ENCODE data around the gene SLC6A19.
"Not testable (repeated sequence)": the region's sequence is repeated elsewhere in the genome, so short reads cannot be mapped to it uniquely, and the experiment has no call there.

The SLC6A19 gene

GRCh38 chr5:1201327-1202025 lies at the start of gene SLC6A19:
SLC6A19 (plus strand) TSS chr5:1201595; CDS start chr5:1201651, 56 bp downstream.
- no peak for DNase-seq (ENCODE audit: low read depth in 2 of 2)

GRCh38 chr5:1152156-1152555 lies 49.2 kb upstream of the SLC6A19 start:
- no peak for DNase-seq (ENCODE audit: low read depth in 2 of 2)

- DNase-seq (ENCODE audit: low read depth in 2 of 2): no peak
Observed at GRCh38 chr5:1152771-1153282, 48.6 kb upstream of the SLC6A19 start.

GRCh38 chr5:1153428-1153827 lies 48.0 kb upstream of the SLC6A19 start:
- no peak for DNase-seq (ENCODE audit: low read depth in 2 of 2)

- DNase-seq (ENCODE audit: low read depth in 2 of 2): no peak
Observed at GRCh38 chr5:1155191-1156032, 46.0 kb upstream of the SLC6A19 start.

GRCh38 chr5:1156033-1156753 lies 45.2 kb upstream of the SLC6A19 start:
- no peak for DNase-seq (ENCODE audit: low read depth in 2 of 2)

- DNase-seq (ENCODE audit: low read depth in 2 of 2): no peak
Observed at GRCh38 chr5:1156754-1157460, 44.5 kb upstream of the SLC6A19 start.

GRCh38 chr5:1157461-1157986 lies 43.9 kb upstream of the SLC6A19 start:
- DNase-seq (ENCODE audit: low read depth in 2 of 2): not testable (repeated sequence)

GRCh38 chr5:1158647-1159340 lies 42.6 kb upstream of the SLC6A19 start:
- no peak for DNase-seq (ENCODE audit: low read depth in 2 of 2)

- DNase-seq (ENCODE audit: low read depth in 2 of 2): no peak
Observed at GRCh38 chr5:1159341-1159675, 42.1 kb upstream of the SLC6A19 start.

GRCh38 chr5:1159774-1160406 lies 41.5 kb upstream of the SLC6A19 start:
- no peak for DNase-seq (ENCODE audit: low read depth in 2 of 2)

GRCh38 chr5:1161108-1161832 lies 40.1 kb upstream of the SLC6A19 start:
- DNase-seq (ENCODE audit: low read depth in 2 of 2): no peak

- no peak for DNase-seq (ENCODE audit: low read depth in 2 of 2)
Observed at GRCh38 chr5:1161833-1162229, 39.6 kb upstream of the SLC6A19 start.

GRCh38 chr5:1162276-1162675 lies 39.1 kb upstream of the SLC6A19 start:
- no peak for DNase-seq (ENCODE audit: low read depth in 2 of 2)

- no peak for DNase-seq (ENCODE audit: low read depth in 2 of 2)
Observed at GRCh38 chr5:1162751-1163150, 38.6 kb upstream of the SLC6A19 start.

GRCh38 chr5:1163366-1163765 lies 38.0 kb upstream of the SLC6A19 start:
- DNase-seq (ENCODE audit: low read depth in 2 of 2): no peak

GRCh38 chr5:1163879-1164278 lies 37.5 kb upstream of the SLC6A19 start:
- no peak for DNase-seq (ENCODE audit: low read depth in 2 of 2)

- no peak for DNase-seq (ENCODE audit: low read depth in 2 of 2)
Observed at GRCh38 chr5:1164696-1165630, 36.4 kb upstream of the SLC6A19 start.

GRCh38 chr5:1165864-1166263 lies 35.5 kb upstream of the SLC6A19 start:
- no peak for DNase-seq (ENCODE audit: low read depth in 2 of 2)

Data from fibroblast of skin of left biceps (primary cell).